ENCODE results near the gene RNU7-1.

The RNU7-1 gene

DNA sequence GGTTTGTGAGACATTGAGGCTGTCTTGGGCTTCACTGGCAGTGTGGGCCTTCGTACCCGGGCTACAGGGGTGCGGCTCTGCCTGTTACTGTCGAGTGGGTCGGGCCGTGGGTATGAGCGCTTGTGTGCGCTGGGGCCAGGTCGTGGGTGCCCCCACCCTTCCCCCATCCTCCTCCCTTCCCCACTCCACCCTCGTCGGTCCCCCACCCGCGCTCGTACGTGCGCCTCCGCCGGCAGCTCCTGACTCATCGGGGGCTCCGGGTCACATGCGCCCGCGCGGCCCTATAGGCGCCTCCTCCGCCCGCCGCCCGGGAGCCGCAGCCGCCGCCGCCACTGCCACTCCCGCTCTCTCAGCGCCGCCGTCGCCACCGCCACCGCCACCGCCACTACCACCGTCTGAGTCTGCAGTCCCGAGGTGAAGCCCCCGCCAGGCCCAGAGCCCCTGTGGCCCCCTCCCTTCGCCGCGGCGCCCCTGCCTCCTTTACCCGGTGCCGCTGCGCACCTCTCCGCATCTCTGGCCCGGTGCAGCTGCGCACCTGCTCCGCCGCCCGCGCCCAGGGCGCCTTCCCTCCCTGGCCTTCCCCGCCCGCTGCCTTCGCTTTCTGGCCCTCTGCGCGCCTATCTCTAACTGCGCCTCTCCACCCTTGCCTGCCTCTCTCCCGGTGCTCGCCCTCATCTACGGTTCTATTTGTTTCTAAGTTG, 29.2 kb upstream of the RNU7-1 start, which contains the start of gene ENO2:
ENO2 (plus strand) TSS at position 335 of the 701 bp plus-strand sequence. CDS start 1,253 bp downstream, outside the sequence.
- TF ChIP-seq, protein P1, sequence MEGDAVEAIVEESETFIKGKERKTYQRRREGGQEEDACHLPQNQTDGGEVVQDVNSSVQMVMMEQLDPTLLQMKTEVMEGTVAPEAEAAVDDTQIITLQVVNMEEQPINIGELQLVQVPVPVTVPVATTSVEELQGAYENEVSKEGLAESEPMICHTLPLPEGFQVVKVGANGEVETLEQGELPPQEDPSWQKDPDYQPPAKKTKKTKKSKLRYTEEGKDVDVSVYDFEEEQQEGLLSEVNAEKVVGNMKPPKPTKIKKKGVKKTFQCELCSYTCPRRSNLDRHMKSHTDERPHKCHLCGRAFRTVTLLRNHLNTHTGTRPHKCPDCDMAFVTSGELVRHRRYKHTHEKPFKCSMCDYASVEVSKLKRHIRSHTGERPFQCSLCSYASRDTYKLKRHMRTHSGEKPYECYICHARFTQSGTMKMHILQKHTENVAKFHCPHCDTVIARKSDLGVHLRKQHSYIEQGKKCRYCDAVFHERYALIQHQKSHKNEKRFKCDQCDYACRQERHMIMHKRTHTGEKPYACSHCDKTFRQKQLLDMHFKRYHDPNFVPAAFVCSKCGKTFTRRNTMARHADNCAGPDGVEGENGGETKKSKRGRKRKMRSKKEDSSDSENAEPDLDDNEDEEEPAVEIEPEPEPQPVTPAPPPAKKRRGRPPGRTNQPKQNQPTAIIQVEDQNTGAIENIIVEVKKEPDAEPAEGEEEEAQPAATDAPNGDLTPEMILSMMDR (conservative IDR thresholded peaks at IDR 0.05): no peak
- TF ChIP-seq ZFX (IDR thresholded peaks at IDR 0.05): no peak
- no peak within 1 kb of the TSS for H3K27ac ChIP-seq

DNA sequence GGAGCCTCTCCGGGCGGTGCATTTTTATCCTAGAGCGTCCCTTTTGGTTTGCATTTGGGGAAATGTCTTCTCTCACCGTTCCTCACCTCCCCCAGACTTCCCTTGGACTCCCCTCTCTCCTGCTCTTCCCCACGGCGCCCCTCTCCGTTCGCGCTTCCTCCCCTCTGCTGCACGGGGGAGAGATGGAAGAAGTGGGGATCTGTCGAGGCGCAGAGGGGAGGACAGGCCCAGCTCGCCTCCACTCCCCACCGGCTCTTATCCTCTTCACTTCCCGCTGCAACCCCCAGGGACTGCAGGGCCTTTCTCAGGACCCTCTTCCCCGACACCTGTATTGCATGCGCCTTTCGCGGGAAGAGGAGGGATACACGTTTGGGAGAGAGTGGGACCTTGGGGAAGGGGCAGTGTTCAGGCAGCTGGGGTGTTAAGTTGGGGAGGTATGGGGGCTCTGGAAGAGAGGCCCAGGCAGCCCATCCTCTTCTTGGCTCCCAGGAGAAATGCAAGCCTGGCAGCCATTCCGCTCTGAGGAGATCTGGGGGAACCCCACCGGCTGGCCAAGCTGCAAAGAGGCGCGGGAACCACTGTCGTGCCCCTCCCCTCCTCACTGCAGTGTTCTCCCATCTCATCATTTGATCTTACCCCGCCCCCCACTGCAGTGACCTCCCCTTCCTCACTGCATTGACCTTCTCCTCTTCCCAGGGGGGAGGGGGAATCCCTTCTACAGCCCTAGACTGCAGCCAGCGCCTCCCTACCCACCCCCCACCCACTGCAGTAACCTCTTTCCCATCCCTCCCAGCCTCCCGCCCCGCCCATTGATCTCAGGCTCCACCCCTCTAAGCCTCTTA, 28.4 kb upstream of the RNU7-1 start:
- no peak for TF ChIP-seq ZFX (IDR thresholded peaks at IDR 0.05)
- TF ChIP-seq, protein P1 (conservative IDR thresholded peaks at IDR 0.05): no peak
- H3K27ac ChIP-seq: no peak overlapping the region

DNA sequence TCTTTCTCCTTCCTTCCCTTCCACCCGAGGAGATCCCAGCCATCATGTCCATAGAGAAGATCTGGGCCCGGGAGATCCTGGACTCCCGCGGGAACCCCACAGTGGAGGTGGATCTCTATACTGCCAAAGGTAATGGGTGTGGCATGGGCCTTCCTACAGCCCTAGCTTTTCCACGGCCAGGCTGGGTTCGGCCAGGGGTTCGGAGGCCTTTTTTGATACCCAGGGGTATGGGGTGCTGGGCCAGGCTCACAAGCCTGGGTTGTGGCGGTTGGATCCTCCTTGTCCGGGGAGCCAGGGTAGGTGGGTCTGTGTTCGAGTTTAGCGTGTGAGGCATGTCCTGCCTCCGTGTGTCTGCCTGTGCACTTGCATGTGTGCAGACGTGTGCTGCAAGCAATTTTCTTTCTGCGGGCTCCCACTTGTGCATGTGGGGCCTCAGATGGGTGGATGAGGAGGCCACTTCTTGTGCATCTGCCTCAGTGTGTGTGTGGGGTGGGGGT, 27.8 kb upstream of the RNU7-1 start:
- no peak for TF ChIP-seq ZFX (IDR thresholded peaks at IDR 0.05)
- TF ChIP-seq, protein P1 (conservative IDR thresholded peaks at IDR 0.05): no peak
- H3K27ac ChIP-seq: no peak overlapping the region

DNA sequence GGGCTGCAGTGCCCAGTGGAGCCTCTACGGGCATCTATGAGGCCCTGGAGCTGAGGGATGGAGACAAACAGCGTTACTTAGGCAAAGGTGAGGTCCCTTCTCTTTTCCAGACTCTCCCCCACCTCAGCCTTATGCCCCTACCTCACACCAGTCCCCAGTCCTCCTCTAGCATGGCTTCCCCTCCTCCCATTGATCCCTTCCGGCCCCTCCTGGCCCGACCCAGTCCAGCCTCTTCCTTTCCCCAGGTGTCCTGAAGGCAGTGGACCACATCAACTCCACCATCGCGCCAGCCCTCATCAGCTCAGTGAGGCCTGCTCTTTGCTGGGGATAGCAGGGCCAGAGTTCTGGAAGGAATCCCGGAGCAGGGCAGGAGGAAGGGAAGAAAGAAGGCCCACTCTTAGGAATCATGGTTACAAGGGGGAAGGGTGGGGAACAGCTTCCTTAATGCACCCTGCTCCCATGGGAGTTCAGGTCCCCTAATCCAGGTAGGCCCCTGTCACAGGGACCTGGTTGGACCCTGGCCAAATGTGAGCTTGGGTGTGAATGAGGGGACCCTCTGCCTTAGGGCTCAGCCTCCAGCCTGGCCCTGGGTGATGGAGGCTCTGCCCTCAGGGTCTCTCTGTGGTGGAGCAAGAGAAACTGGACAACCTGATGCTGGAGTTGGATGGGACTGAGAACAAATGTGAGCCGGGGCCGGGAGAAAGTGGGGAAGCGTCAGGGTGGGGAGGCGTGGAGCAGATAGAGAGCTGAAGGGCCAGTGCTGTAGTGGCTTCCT, 27.0 kb upstream of the RNU7-1 start:
- TF ChIP-seq, protein P1 (conservative IDR thresholded peaks at IDR 0.05): no peak
- TF ChIP-seq ZFX (IDR thresholded peaks at IDR 0.05): no peak
- no peak overlapping the region for H3K27ac ChIP-seq

DNA sequence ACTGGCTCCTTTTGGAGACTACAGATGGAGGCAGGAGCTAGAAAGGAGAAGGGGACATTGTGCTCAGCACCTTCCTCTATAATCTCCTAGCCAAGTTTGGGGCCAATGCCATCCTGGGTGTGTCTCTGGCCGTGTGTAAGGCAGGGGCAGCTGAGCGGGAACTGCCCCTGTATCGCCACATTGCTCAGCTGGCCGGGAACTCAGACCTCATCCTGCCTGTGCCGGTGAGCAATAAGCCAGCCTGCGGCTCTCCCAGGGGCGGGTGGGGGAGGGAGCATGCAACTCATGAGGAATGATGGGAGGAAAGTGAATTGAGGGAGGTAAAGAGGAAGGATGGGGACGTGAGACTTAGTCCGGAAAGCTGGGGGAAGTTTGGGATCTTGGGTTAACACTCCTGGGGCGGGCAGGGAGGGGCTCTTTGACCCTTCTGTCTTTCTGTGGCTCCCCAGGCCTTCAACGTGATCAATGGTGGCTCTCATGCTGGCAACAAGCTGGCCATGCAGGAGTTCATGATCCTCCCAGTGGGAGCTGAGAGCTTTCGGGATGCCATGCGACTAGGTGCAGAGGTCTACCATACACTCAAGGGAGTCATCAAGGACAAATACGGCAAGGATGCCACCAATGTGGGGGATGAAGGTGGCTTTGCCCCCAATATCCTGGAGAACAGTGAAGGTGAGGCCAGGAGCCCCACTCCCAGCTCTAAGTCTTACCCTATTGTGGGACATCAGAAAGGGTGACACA, 26.0 kb upstream of the RNU7-1 start:
- H3K27ac ChIP-seq: no peak overlapping the region
- TF ChIP-seq ZFX (IDR thresholded peaks at IDR 0.05): no peak
- TF ChIP-seq, protein P1 (conservative IDR thresholded peaks at IDR 0.05): no peak

DNA sequence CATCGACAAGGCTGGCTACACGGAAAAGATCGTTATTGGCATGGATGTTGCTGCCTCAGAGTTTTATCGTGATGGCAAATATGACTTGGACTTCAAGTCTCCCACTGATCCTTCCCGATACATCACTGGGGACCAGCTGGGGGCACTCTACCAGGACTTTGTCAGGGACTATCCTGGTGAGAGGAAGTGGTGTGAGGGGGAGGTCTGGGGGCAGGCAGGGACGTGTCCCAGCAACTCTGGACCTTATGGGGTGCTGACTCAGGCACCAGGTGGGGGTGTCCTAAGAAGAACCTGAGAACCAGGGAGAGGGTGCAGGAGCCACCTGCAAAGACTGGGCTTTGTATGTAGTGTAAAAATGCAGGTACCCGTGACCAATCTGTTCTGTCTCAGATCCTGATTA, 24.0 kb upstream of the RNU7-1 start:
- TF ChIP-seq, protein P1 (conservative IDR thresholded peaks at IDR 0.05): no peak
- TF ChIP-seq ZFX (IDR thresholded peaks at IDR 0.05): no peak
- no peak overlapping the region for H3K27ac ChIP-seq
